ENCODE results near the gene IDH1. TPM values are rescaled to one million over a fixed set of nuclear protein-coding genes. Genes with fewer than 3 reads are reported as not detected.

The IDH1 gene
- total and polyA plus RNA-seq, 7 donors = 34.2 to 287 (median 46.4) TPM

DNA sequence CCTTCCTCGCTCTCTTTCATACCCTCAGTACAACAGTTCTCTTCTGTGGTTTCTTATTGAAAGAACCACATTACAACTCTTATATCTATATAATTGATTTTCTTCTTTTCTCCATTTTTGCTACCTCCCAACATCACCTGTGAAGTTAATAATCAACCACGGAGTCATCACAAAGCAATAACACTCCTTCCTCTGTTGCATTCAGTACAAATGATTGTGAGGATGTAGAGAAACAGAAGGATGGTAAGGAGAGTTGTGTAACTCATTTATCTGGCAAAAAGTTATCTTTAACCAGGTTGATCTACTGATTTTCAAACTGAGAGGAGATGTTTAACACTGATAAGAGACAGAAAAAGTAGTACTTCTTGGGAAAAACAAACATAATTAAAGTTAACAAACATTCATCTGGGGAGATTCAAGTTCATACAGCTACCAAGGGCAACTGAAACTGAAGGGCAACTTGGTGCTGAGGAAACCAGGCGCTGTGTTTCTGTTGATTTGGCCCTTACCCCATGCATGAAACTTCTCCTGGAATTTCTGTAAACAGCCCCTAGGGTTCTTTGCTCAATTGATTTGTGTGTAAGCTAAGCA lies 14.2 kb downstream of the IDH1 start:
- Histone ChIP-seq H3K9me3 (no peaks in the 10 kb centered on the region), H3K4me1 (no peaks in the 10 kb centered on the region), H3K27ac (no peak overlapping the region), H3K4me3 (no peak overlapping the region), H3K36me3 (peaks cover 0 to 97% (median 31%) of the 10 kb centered on the region in 4 donors), H3K27me3 (no peaks in the 10 kb centered on the region)
- intact Hi-C loops (cut with DNase I) = no loop called here
- no peak for DNase-seq
- TF ChIP-seq POLR2AphosphoS5 (IDR thresholded peaks at IDR 0.05) (no peak), EP300 (IDR thresholded peaks at IDR 0.05) (no peak), POLR2A (IDR thresholded peaks at IDR 0.05) (no peak)
- TF ChIP-seq, protein P1, sequence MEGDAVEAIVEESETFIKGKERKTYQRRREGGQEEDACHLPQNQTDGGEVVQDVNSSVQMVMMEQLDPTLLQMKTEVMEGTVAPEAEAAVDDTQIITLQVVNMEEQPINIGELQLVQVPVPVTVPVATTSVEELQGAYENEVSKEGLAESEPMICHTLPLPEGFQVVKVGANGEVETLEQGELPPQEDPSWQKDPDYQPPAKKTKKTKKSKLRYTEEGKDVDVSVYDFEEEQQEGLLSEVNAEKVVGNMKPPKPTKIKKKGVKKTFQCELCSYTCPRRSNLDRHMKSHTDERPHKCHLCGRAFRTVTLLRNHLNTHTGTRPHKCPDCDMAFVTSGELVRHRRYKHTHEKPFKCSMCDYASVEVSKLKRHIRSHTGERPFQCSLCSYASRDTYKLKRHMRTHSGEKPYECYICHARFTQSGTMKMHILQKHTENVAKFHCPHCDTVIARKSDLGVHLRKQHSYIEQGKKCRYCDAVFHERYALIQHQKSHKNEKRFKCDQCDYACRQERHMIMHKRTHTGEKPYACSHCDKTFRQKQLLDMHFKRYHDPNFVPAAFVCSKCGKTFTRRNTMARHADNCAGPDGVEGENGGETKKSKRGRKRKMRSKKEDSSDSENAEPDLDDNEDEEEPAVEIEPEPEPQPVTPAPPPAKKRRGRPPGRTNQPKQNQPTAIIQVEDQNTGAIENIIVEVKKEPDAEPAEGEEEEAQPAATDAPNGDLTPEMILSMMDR (IDR thresholded peaks at IDR 0.05) = no peak
- 21 to 75% methylated on average over 3 of the region's 3 CpGs for WGBS, 2 donors

DNA sequence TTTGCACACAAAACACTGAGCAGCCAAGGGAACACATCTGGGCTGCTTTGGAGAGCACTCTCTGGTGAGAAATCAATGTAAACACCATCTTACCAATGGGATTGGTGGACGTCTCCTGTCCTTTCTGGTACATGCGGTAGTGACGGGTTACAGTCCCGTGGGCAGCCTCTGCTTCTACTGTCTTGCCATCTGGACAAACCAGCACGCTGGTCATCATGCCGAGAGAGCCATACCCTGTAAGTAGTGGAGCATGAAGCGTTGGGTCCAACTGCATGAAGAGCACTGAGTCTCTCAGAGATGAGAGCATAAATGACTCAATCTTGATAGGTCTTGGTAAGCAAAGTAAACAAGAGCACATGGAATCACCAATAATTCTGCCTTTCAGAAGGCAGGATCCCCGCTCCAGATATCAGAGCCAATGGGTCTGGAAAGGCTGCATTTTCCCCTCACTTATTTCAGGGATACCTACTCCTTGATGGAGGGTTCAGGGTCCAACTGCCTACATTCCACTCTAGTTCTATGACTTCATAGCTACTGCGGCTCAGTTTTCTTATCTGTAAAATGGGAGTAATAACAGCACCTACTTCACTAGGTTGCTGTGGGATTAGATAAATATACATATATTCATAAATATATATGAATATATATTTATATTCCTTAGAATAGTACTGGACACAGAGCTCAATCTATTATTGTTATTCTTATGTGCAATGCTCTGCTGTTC lies 14.9 kb downstream of the IDH1 start:
- Histone ChIP-seq H3K36me3 (peaks cover 0 to 97% (median 32%) of the 10 kb centered on the region in 4 donors), H3K27me3 (no peaks in the 10 kb centered on the region), H3K4me1 (no peaks in the 10 kb centered on the region), H3K9me3 (no peaks in the 10 kb centered on the region), H3K27ac (no peak overlapping the region), H3K4me3 (no peak overlapping the region)
- DNase-seq = no peak
- intact Hi-C loops (cut with DNase I) = no loop called here
- TF ChIP-seq EP300 (IDR thresholded peaks at IDR 0.05) (no peak), POLR2AphosphoS5 (IDR thresholded peaks at IDR 0.05) (no peak), POLR2A (IDR thresholded peaks at IDR 0.05) (no peak)
- TF ChIP-seq, protein P1 (IDR thresholded peaks at IDR 0.05) = no peak
- 90 to 93% methylated on average over 9 of the region's 9 CpGs for WGBS, 2 donors

DNA sequence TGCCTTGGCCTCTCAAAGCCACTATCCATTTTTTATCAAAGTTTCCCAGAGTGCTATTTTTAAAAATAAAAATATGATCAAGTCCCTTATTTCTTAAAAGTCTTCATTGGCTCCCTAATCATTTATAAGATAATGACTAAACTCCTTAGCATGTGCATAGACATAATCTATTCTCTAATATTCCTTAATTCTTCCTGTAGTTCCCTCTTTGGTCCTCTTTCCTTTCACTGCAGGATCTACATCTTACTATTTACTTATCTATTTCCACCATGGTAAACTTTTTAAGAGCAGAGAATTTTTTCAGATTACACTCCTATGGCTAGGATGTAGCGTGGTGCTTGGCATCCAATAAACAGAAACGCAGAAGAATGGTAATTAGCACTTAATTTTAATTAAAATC lies 19.0 kb downstream of the IDH1 start:
- H3K4me1 ChIP-seq = no peaks in the 10 kb centered on the region
- DNase-seq = no peak
- intact Hi-C loops (cut with DNase I) = no loop called here
- TF ChIP-seq EP300 (IDR thresholded peaks at IDR 0.05) (no peak), POLR2A (IDR thresholded peaks at IDR 0.05) (no peak), POLR2AphosphoS5 (IDR thresholded peaks at IDR 0.05) (no peak)
- TF ChIP-seq, protein P1 (IDR thresholded peaks at IDR 0.05) = no peak
- no peaks in the 10 kb centered on the region for H3K9me3 ChIP-seq
- H3K27me3 ChIP-seq = no peaks in the 10 kb centered on the region
- H3K27ac ChIP-seq = no peak overlapping the region
- H3K4me3 ChIP-seq = no peak overlapping the region
- WGBS, 2 donors = 95 to 99% methylated on average over 2 of the region's 2 CpGs
- peaks cover 0 to 57% (median 26%) of the 10 kb centered on the region in 4 donors for H3K36me3 ChIP-seq

DNA sequence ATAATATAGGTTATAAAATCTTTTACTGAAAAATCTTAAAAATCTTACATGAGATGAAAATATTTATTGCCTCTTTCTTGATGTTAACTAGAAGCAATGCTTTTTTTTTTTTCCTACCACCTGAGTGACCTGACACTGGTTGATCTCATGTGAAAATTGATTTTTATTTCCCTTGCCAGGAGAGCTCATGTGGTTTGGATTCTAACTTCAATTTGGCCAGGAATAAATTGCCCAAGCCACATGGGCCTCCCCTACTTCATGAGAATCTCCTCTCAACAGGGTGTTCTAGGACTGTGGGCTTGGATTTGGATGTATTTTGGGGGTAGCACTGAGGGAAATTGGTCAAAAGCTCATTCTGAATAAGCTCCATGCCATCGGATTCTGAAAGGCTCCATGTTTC lies 20.1 kb downstream of the IDH1 start:
- WGBS, 2 donors = 89 to 95% methylated on average over 1 of the region's 1 CpG
- H3K27ac ChIP-seq = no peak overlapping the region
- H3K4me1 ChIP-seq = no peaks in the 10 kb centered on the region
- H3K4me3 ChIP-seq = no peak overlapping the region
- intact Hi-C loops (cut with DNase I) = no loop called here
- no peak for DNase-seq
- TF ChIP-seq POLR2A (IDR thresholded peaks at IDR 0.05) (no peak), POLR2AphosphoS5 (IDR thresholded peaks at IDR 0.05) (no peak), EP300 (IDR thresholded peaks at IDR 0.05) (no peak)
- TF ChIP-seq, protein P1 (IDR thresholded peaks at IDR 0.05) = no peak
- H3K36me3 ChIP-seq = peaks cover 0 to 47% (median 23%) of the 10 kb centered on the region in 4 donors
- H3K9me3 ChIP-seq = no peaks in the 10 kb centered on the region
- H3K27me3 ChIP-seq = no peaks in the 10 kb centered on the region
